ENCODE measurements around the gene PCID2. TPM values are rescaled to one million over a fixed set of nuclear protein-coding genes. Genes with fewer than 3 reads are reported as not detected.
A peak's percentile ranks its signal among the peaks of the same experiment; 100 is the strongest.

The PCID2 gene
- total and polyA plus RNA-seq, 2 of the 13 experiments (the other 11 are each of a cell fraction or from before 2014, with no cell fraction given) = 65.0 to 111 TPM

DNA sequence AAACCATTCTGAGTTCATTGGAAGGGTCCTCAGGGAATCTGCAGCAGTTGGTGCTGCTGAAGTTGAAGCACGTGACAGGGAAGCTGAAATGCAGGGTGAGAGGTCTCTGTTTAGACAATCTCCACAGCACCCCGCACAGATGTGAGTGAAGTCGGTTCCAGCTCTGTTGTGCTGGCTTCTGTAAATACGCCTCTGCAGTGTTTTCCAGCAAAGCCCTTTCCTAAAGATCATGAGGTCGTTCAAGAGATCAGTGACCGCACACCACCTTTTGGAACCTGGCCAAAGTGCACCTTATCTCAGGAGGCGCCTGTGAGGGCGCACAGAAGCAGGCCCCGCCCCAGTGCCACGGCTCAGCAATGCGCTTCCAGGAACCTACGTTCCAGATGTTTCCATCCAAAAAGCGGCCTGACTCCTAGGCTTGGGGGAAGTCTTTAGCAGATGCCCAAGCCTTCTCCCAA is 11.7 kb upstream of the PCID2 start (continued):
- TF ChIP-seq ARID5B (CRISPR knock-in tag; IDR thresholded peaks at IDR 0.05) (peak; percentile 81), ZBTB44 (CRISPR knock-in tag; IDR thresholded peaks at IDR 0.05) (no peak), ZNF143 (CRISPR knock-in tag; IDR thresholded peaks at IDR 0.05) (no peak), GATAD2A (CRISPR knock-in tag; IDR thresholded peaks at IDR 0.05) (peak; percentile 81), ZNF615 (CRISPR knock-in tag; IDR thresholded peaks at IDR 0.05; ENCODE audit: borderline replicate concordance) (no peak), ATRX (CRISPR knock-in tag; IDR thresholded peaks at IDR 0.05; ENCODE audit: borderline replicate concordance) (no peak), RARA (CRISPR knock-in tag; IDR thresholded peaks at IDR 0.05) (peak; percentile 88), ZNF274 (CRISPR knock-in tag; IDR thresholded peaks at IDR 0.05) (no peak), ZNF569 (CRISPR knock-in tag; IDR thresholded peaks at IDR 0.05; ENCODE audit: borderline replicate concordance) (no peak), ZFP36L1 (CRISPR knock-in tag; IDR thresholded peaks at IDR 0.05) (no peak), TAF15 (IDR thresholded peaks at IDR 0.05; ENCODE audit: low read depth, low read length, poor library complexity, severe bottlenecking) (no peak), SIX1 (CRISPR knock-in tag; IDR thresholded peaks at IDR 0.05; ENCODE audit: borderline replicate concordance) (no peak), SNAPC2 (CRISPR knock-in tag; IDR thresholded peaks at IDR 0.05) (no peak), PCBP2 (optimal IDR thresholded peaks at IDR 0.05; ENCODE audit: low read depth, low read length, poor library complexity, severe bottlenecking) (no peak), SMYD3 (CRISPR knock-in tag; IDR thresholded peaks at IDR 0.05) (no peak), LBX2 (CRISPR knock-in tag; IDR thresholded peaks at IDR 0.05; ENCODE audit: borderline replicate concordance) (no peak), ZFP36 (IDR thresholded peaks at IDR 0.05; ENCODE audit: borderline replicate concordance, low read depth, low read length, partially characterized antibody) (no peak), ZNF7 (CRISPR knock-in tag; IDR thresholded peaks at IDR 0.05) (no peak), MEF2D (CRISPR knock-in tag; IDR thresholded peaks at IDR 0.05) (peak; percentile 85), ATF7-NPFF (CRISPR knock-in tag; IDR thresholded peaks at IDR 0.05; ENCODE audit: low read depth) (no peak), ZNF354B (CRISPR knock-in tag; IDR thresholded peaks at IDR 0.05) (no peak), SUZ12 (IDR thresholded peaks at IDR 0.05; ENCODE audit: low read depth, low read length) (no peak), ZBTB3 (CRISPR knock-in tag; IDR thresholded peaks at IDR 0.05; ENCODE audit: borderline replicate concordance, low read depth) (no peak)
- TF ChIP-seq, protein P1, sequence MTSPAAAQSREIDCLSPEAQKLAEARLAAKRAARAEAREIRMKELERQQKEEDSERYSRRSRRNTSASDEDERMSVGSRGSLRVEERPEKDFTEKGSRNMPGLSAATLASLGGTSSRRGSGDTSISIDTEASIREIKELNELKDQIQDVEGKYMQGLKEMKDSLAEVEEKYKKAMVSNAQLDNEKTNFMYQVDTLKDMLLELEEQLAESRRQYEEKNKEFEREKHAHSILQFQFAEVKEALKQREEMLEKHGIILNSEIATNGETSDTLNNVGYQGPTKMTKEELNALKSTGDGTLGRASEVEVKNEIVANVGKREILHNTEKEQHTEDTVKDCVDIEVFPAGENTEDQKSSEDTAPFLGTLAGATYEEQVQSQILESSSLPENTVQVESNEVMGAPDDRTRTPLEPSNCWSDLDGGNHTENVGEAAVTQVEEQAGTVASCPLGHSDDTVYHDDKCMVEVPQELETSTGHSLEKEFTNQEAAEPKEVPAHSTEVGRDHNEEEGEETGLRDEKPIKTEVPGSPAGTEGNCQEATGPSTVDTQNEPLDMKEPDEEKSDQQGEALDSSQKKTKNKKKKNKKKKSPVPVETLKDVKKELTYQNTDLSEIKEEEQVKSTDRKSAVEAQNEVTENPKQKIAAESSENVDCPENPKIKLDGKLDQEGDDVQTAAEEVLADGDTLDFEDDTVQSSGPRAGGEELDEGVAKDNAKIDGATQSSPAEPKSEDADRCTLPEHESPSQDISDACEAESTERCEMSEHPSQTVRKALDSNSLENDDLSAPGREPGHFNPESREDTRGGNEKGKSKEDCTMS (CRISPR knock-in tag; conservative IDR thresholded peaks at IDR 0.05) = no peak

All from HepG2 (cell line).